ENCODE measurements around the gene OTUD3. TPM values are rescaled to one million over a fixed set of nuclear protein-coding genes. Genes with fewer than 3 reads are reported as not detected.

Gene OTUD3
- total RNA-seq, 1 experiment from 2014 or later: 15.1 TPM

DNA sequence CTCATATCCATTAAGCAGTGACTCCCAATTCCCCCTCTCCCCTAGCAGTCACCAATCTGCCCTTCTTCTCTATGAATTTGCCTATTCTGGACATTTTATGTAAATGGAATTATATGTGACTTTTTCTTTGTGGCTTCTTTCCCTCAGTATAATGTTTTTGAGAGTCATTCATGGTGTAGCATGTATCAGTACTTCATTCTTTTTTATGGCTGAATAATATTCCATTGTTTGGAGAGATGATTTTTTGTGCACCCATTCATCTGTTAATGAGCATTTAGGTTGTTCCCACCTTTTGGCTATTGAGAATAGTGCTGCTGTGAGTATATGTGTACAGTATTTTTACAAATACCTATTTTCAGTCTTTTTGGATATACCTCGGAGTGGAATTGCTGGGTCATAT, 19.5 kb downstream of the OTUD3 start:
- Histone ChIP-seq H3K4me1 (no peaks in the 10 kb centered on the region), H3K36me3 (ENCODE audit: control insufficient read depth, insufficient read depth, low read length) (no peaks in the 10 kb centered on the region; the same call in 1 of the 2 replicates), H3K9me3 (no peaks in the 10 kb centered on the region), H3K27me3 (replicated peaks; ENCODE audit: control insufficient read depth, insufficient read depth, low read length) (no peaks in the 10 kb centered on the region), H3K4me3 (ENCODE audit: low read depth, low read length) (no peak overlapping the region)
- CTCF ChIA-PET: no interaction called here
- DNase-seq: no peak
- TF ChIP-seq, protein P1, sequence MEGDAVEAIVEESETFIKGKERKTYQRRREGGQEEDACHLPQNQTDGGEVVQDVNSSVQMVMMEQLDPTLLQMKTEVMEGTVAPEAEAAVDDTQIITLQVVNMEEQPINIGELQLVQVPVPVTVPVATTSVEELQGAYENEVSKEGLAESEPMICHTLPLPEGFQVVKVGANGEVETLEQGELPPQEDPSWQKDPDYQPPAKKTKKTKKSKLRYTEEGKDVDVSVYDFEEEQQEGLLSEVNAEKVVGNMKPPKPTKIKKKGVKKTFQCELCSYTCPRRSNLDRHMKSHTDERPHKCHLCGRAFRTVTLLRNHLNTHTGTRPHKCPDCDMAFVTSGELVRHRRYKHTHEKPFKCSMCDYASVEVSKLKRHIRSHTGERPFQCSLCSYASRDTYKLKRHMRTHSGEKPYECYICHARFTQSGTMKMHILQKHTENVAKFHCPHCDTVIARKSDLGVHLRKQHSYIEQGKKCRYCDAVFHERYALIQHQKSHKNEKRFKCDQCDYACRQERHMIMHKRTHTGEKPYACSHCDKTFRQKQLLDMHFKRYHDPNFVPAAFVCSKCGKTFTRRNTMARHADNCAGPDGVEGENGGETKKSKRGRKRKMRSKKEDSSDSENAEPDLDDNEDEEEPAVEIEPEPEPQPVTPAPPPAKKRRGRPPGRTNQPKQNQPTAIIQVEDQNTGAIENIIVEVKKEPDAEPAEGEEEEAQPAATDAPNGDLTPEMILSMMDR (IDR thresholded peaks at IDR 0.05; ENCODE audit: insufficient read depth in 1 of 2, low read depth in 1 of 2, low read length in 1 of 2, severe bottlenecking in 1 of 2, unreplicated experiment in 1 of 2): no peak
- Mint-ChIP-seq H3K4me3 (ENCODE audit: unreplicated experiment) (no peak overlapping the region), H3K4me1 (ENCODE audit: low read depth, unreplicated experiment) (no peaks in the 10 kb centered on the region), H3K27ac (ENCODE audit: unreplicated experiment) (no peak overlapping the region), H3K36me3 (ENCODE audit: insufficient read depth, unreplicated experiment) (peaks cover 63% of the 10 kb centered on the region), H3K9me3 (ENCODE audit: unreplicated experiment) (no peaks in the 10 kb centered on the region), H3K27me3 (ENCODE audit: insufficient read depth, unreplicated experiment) (no peaks in the 10 kb centered on the region)
- intact Hi-C loops (cut with micrococcal nuclease; ENCODE audit: unreplicated experiment): no loop called here
- POLR2A ChIA-PET: no interaction called here
- no TSS peak for BruUV-seq (replicated peaks)

DNA sequence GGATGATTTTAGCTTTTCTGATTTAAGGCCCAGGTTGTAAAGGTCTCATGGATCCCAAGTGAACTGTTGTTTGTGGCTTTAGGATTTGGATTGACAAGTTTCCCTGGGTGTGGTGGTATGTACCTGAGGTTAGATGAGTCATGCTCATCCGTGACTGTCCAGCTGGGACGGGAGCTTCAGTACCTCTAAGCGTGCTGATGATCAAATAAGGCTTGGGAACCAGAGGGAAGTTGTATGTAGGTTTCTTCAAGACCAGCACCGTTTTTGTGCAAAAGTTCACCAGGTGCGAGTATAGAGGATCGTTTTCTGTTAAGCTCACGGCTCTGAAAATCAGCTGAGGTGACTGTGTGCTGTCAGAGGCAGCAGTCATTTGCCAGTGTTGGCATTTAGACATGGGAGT, 21.4 kb downstream of the OTUD3 start:
- no peak overlapping the region for H3K27ac Mint-ChIP-seq (ENCODE audit: unreplicated experiment)
- H3K4me3 ChIP-seq (ENCODE audit: low read depth, low read length): no peak overlapping the region
- ChIA-PET POLR2A (no interaction called here), CTCF (no interaction called here)
- DNase-seq: no peak
- H3K9me3 ChIP-seq: no peaks in the 10 kb centered on the region
- no peaks in the 10 kb centered on the region for H3K9me3 Mint-ChIP-seq (ENCODE audit: unreplicated experiment)
- no TSS peak for BruUV-seq (replicated peaks)
- H3K4me1 ChIP-seq: no peaks in the 10 kb centered on the region
- peaks cover 64% of the 10 kb centered on the region for H3K36me3 Mint-ChIP-seq (ENCODE audit: insufficient read depth, unreplicated experiment)
- TF ChIP-seq, protein P1 (IDR thresholded peaks at IDR 0.05; ENCODE audit: insufficient read depth in 1 of 2, low read depth in 1 of 2, low read length in 1 of 2, severe bottlenecking in 1 of 2, unreplicated experiment in 1 of 2): no peak
- H3K27me3 ChIP-seq (replicated peaks; ENCODE audit: control insufficient read depth, insufficient read depth, low read length): no peaks in the 10 kb centered on the region
- H3K36me3 ChIP-seq (ENCODE audit: control insufficient read depth, insufficient read depth, low read length): no peaks in the 10 kb centered on the region; the same call in 1 of the 2 replicates
- H3K4me1 Mint-ChIP-seq (ENCODE audit: low read depth, unreplicated experiment): no peaks in the 10 kb centered on the region
- no peak overlapping the region for H3K4me3 Mint-ChIP-seq (ENCODE audit: unreplicated experiment)
- H3K27me3 Mint-ChIP-seq (ENCODE audit: insufficient read depth, unreplicated experiment): no peaks in the 10 kb centered on the region
- intact Hi-C loops (cut with micrococcal nuclease; ENCODE audit: unreplicated experiment): no loop called here

DNA sequence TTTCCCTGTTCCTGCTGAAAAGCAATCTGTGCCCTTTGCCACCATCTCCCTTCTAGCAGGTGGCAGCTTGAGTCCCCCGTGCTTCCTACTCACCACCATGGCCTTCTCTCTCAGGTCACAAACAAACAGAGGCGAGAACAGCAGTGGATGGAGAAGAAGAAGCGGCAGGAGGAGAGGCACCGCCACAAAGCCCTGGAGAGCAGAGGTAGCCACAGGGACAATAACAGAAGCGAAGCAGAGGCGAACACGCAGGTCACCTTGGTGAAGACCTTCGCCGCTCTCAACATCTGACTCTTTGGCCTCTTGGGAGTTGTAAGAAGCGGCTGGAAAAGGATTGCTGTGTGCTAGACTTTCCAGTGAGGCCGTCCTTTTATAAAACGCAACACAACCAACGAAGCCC, 25.3 kb downstream of the OTUD3 start:
- H3K36me3 ChIP-seq (ENCODE audit: control insufficient read depth, insufficient read depth, low read length): no peaks in the 10 kb centered on the region
- no peak overlapping the region for H3K4me3 ChIP-seq (ENCODE audit: low read depth, low read length)
- TF ChIP-seq, protein P1 (IDR thresholded peaks at IDR 0.05; ENCODE audit: insufficient read depth in 1 of 2, low read depth in 1 of 2, low read length in 1 of 2, severe bottlenecking in 1 of 2, unreplicated experiment in 1 of 2): no peak
- no peaks in the 10 kb centered on the region for H3K27me3 ChIP-seq (replicated peaks; ENCODE audit: control insufficient read depth, insufficient read depth, low read length)
- H3K27ac Mint-ChIP-seq (ENCODE audit: unreplicated experiment): no peak overlapping the region
- no peaks in the 10 kb centered on the region for H3K27me3 Mint-ChIP-seq (ENCODE audit: insufficient read depth, unreplicated experiment)
- peaks cover 73% of the 10 kb centered on the region for H3K36me3 Mint-ChIP-seq (ENCODE audit: insufficient read depth, unreplicated experiment)
- no peaks in the 10 kb centered on the region for H3K4me1 Mint-ChIP-seq (ENCODE audit: low read depth, unreplicated experiment)
- BruUV-seq (replicated peaks): no TSS peak
- no peaks in the 10 kb centered on the region for H3K4me1 ChIP-seq
- intact Hi-C loops (cut with micrococcal nuclease; ENCODE audit: unreplicated experiment): no loop called here
- no peak for DNase-seq
- ChIA-PET POLR2A (no interaction called here), CTCF (no interaction called here)
- no peak overlapping the region for H3K4me3 Mint-ChIP-seq (ENCODE audit: unreplicated experiment)
- no peaks in the 10 kb centered on the region for H3K9me3 Mint-ChIP-seq (ENCODE audit: unreplicated experiment)
- H3K9me3 ChIP-seq: no peaks in the 10 kb centered on the region

Measured in Caco-2 (cell line).